ENCODE measurements around the gene ATP13A1.

DNA sequence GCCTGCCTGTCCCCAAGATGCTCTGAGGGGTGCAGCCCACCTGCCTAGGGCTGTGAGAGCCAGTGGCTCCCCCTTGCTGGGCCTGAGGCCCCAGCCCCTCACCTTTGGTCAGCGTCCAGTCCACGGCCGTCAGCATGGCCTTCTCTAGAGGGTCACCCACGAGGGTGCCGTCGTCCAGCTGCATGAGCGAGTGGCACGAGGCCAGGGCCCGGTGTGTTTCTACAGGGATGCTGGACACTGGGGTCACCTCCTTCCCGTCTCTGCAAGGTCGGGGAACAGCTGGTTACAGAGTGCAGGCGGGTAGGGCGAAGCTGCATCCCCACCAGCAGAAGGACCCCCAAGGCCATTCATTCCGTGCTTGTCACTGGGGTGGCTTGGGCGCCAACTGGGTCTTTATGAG is 9.0 kb downstream of the ATP13A1 start:
- no peak for TF ChIP-seq POLR2AphosphoS5 (IDR thresholded peaks at IDR 0.05)
- TF ChIP-seq, protein P1, sequence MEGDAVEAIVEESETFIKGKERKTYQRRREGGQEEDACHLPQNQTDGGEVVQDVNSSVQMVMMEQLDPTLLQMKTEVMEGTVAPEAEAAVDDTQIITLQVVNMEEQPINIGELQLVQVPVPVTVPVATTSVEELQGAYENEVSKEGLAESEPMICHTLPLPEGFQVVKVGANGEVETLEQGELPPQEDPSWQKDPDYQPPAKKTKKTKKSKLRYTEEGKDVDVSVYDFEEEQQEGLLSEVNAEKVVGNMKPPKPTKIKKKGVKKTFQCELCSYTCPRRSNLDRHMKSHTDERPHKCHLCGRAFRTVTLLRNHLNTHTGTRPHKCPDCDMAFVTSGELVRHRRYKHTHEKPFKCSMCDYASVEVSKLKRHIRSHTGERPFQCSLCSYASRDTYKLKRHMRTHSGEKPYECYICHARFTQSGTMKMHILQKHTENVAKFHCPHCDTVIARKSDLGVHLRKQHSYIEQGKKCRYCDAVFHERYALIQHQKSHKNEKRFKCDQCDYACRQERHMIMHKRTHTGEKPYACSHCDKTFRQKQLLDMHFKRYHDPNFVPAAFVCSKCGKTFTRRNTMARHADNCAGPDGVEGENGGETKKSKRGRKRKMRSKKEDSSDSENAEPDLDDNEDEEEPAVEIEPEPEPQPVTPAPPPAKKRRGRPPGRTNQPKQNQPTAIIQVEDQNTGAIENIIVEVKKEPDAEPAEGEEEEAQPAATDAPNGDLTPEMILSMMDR (IDR thresholded peaks at IDR 0.05): no peak
